Common myeloid progenitor, CD34-positive (primary cell): ENCODE results near the gene OR2W3.
A peak's percentile ranks its signal among the peaks of the same experiment; 100 is the strongest.

Source experiments
- CTCF ChIA-PET: fragments of 350-600 bp; sonication (Branson Sonifier 250); formaldehyde crosslinking; loops from one replicate; lab custom pipeline; 2021; ENCODE audit warnings: antibody characterized with exemption; lab: Charles Lee
- POLR2A ChIA-PET: fragments of 350-600 bp; sonication (Branson Sonifier 250); formaldehyde crosslinking; loops from one replicate; lab custom pipeline; 2021; ENCODE audit warnings: antibody characterized with exemption; lab: Charles Lee
- DNase-seq, 3 donors: peaks; one replicate each; pipeline versions ENCODE4 v3.0.0 to v3.0.0-alpha.2; 2013
- H3K27ac ChIP-seq, 2 experiments: 1 replicate in 1 of 2; 2 replicates in 1 of 2; pipeline ENCODE4 v1.7.0; 2013; ENCODE audit warnings: inconsistent platforms in 2 of 2, low read length in 2 of 2, mild to moderate bottlenecking in 2 of 2, low read depth in 1 of 2, moderate library complexity in 1 of 2; ENCODE audit not compliant: severe bottlenecking in 2 of 2, insufficient read depth in 1 of 2, poor library complexity in 1 of 2
- H3K27me3 ChIP-seq, 5 experiments: replicated peaks in 2 of 5; 1 replicate in 3 of 5; 2 replicates in 2 of 5; pipeline versions ENCODE4 v1.6.1 to v1.7.0; 2013; ENCODE audit warnings: low read length in 4 of 5, mild to moderate bottlenecking in 2 of 5, moderate library complexity in 2 of 5, inconsistent platforms in 1 of 5; ENCODE audit not compliant: insufficient read depth in 5 of 5, control insufficient read depth in 4 of 5
- H3K36me3 ChIP-seq, 4 experiments: 1 replicate in 2 of 4; 2 replicates in 2 of 4; pipeline versions ENCODE4 v1.6.1 to v1.7.0; 2013; ENCODE audit warnings: low read length in 3 of 4, control low read depth in 1 of 4, mild to moderate bottlenecking in 1 of 4; ENCODE audit not compliant: control insufficient read depth in 4 of 4, insufficient read depth in 4 of 4
- H3K4me1 ChIP-seq, 4 experiments: 1 replicate in 3 of 4; 2 replicates in 1 of 4; pipeline versions ENCODE4 v1.6.1 to v1.7.1; 2013; ENCODE audit warnings: low read length in 3 of 4, mild to moderate bottlenecking in 3 of 4, control low read depth in 1 of 4, inconsistent platforms in 1 of 4, moderate library complexity in 1 of 4; ENCODE audit not compliant: control insufficient read depth in 4 of 4, insufficient read depth in 4 of 4; ENCODE audit errors: control extremely low read depth in 1 of 4
- H3K4me3 ChIP-seq, 7 experiments: 1 replicate in 4 of 7; 2 replicates in 3 of 7; pipeline versions ENCODE4 v1.5.1 to v1.7.0; 2013; ENCODE audit warnings: mild to moderate bottlenecking in 7 of 7, low read length in 6 of 7, moderate library complexity in 6 of 7, inconsistent platforms in 2 of 7, low read depth in 2 of 7, control low read depth in 1 of 7; ENCODE audit not compliant: insufficient read depth in 4 of 7, control insufficient read depth in 1 of 7; ENCODE audit errors: extremely low read depth in 1 of 7
- H3K9me3 ChIP-seq, 5 experiments: 1 replicate in 4 of 5; 2 replicates in 1 of 5; pipeline versions ENCODE4 v1.6.1 to v1.7.1; 2013; ENCODE audit warnings: low read length in 4 of 5, mild to moderate bottlenecking in 2 of 5, inconsistent platforms in 1 of 5, low read depth in 1 of 5, moderate library complexity in 1 of 5; ENCODE audit not compliant: control insufficient read depth in 4 of 5, insufficient read depth in 2 of 5; ENCODE audit errors: control extremely low read depth in 1 of 5
- WGBS: methylation state at CpG from one replicate; pipeline ENCODE4 v1.1.5; 2013; ENCODE audit not compliant: insufficient coverage; 5-methylcytosine and 5-hydroxymethylcytosine counted together

Gene OR2W3

DNA sequence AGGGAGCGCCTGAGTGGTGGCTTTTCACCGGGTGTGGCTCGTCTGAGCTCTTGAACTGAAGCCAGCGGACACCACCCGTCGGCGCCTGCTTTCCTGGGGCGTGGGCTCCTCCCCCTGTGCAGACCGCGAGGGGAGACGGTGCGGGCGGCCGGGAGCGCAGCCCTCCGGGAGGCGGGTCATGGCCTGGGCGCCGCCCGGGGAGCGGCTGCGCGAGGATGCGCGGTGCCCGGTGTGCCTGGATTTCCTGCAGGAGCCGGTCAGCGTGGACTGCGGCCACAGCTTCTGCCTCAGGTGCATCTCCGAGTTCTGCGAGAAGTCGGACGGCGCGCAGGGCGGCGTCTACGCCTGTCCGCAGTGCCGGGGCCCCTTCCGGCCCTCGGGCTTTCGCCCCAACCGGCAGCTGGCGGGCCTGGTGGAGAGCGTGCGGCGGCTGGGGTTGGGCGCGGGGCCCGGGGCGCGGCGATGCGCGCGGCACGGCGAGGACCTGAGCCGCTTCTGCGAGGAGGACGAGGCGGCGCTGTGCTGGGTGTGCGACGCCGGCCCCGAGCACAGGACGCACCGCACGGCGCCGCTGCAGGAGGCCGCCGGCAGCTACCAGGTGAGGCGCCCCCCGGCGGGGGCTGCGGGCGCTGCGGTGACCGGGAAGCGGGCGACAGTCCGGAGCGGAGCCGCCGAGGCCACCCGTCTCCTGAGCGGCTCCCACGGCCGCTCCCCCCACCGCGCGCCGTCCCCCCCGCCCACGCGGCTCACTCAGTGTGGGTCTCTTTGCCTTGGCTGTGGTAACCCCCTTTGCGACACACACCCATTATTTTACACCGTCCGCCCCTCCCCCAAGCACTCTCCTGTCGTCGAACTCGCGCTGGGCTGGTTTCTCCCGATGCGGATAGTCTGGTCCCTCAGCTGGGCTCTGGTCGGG is 38.1 kb upstream of the OR2W3 start, which contains the start of gene TRIM58:
Gene TRIM58, plus strand, starts transcription at position 119 of the 916 bp plus-strand sequence. Its CDS starts 60 bp downstream, at position 179.
- ChIA-PET POLR2A (interaction anchor here (0.6 to 1.0 kb wide), 6 partner anchors 14 to 429 kb away, joined by 3 read pairs; no protein-coding TSS in a partner anchor), CTCF (interaction anchor here (0.5 to 3.0 kb wide), 13 partner anchors 14 to 376 kb away, joined by 3 to 12 read pairs (median 3); partner anchors contain the start of gene OR2W3)

DNA sequence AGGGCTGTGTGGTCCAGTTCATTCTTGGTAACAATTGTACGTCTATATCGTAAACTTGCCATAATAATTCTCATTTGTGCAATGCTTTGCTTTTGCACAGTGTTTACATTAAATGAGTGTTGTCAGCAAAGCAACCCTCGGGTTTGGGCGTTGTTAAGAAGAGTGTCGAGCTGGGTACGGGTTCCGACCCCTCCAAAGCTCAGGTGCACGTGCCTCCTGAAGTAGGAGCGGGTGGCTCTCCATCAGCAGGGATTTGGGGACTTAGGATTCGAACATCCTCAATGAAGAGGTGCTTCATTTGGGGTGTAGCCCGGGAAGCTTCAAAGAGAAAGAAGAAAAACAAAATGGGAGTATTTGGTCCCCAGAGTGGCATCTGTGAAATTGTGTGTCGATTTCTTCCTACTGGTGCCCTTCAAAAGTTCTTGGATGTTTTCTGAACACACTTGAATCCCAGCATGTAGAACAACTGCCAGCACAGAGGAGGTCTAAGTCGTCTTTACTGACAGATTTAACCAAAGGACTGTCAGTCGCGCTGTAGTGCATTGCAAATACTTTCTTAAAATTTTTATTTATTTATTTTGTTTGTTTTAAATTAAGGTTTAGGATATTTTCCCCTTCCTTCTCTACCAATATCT is 37.3 kb upstream of the OR2W3 start:
- Histone ChIP-seq H3K4me3 (peak overlapping the region; percentile 73 to 93 (median 87)), H3K27ac (peak overlapping the region; percentile 67 to 89), H3K4me1 (peaks cover 7 to 50% (median 38%) of the 10 kb centered on the region in 4 experiments), H3K36me3 (peaks cover 7 to 21% (median 12%) of the 10 kb centered on the region in 4 experiments), H3K27me3 (no peaks in the 10 kb centered on the region), H3K9me3 (no peaks in the 10 kb centered on the region)
- CTCF ChIA-PET = interaction anchor here (0.5 to 3.0 kb wide), 15 partner anchors 8 to 377 kb away, joined by 3 to 12 read pairs (median 3); partner anchors contain the start of gene OR2W3
- DNase-seq = peak in 1 of 3 donors; percentile 42
- POLR2A ChIA-PET = interaction anchor here (0.6 to 1.0 kb wide), 6 partner anchors 14 to 430 kb away, joined by 3 read pairs; no protein-coding TSS in a partner anchor
- 0% methylated on average over 9 of the region's 15 CpGs for WGBS

More for the DNA sequence above, 38.1 kb upstream of the OR2W3 start, which contains the start of gene TRIM58:
- peak; percentile 85 to 91 (median 85) for DNase-seq
- WGBS = under 1% methylated on average over 92 of the region's 109 CpGs
- no peaks in the 10 kb centered on the region for H3K27me3 ChIP-seq
- peaks cover 10 to 57% (median 41%) of the 10 kb centered on the region in 4 experiments for H3K4me1 ChIP-seq
- H3K27ac ChIP-seq = peak within 1 kb of the TSS; percentile 67 to 89
- H3K9me3 ChIP-seq = no peaks in the 10 kb centered on the region
- H3K36me3 ChIP-seq = peaks cover 4 to 14% (median 9%) of the 10 kb centered on the region in 4 experiments
- H3K4me3 ChIP-seq = peak within 1 kb of the TSS; percentile 73 to 93 (median 87)

DNA sequence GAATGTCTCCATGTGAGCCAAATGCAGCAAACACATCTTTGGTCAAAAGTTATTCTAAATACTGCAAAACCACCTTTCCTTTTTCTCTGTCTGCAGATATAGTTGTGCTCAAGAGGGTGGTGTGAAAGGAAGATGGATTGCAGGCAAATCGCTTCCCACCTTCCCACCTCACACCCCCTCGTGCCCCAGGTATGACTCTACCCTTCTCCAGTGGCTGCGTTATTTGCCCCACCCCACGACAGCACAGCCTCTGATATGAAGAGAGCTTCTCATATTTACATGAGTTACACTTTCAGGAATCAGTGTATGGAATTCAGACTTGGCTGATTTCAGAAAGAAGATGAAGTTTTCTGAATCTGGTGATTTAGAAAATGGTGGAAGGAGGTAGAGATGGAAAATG is 32.6 kb upstream of the OR2W3 start:
- Histone ChIP-seq H3K36me3 (peaks cover 21 to 64% (median 36%) of the 10 kb centered on the region in 4 experiments), H3K4me3 (no peak overlapping the region), H3K9me3 (peaks cover 0 to 1% (median 0%) of the 10 kb centered on the region in 5 experiments), H3K27me3 (no peaks in the 10 kb centered on the region), H3K27ac (no peak overlapping the region), H3K4me1 (peaks cover 7 to 16% (median 12%) of the 10 kb centered on the region in 4 experiments)
- CTCF ChIA-PET = no interaction called here
- POLR2A ChIA-PET = interaction anchor here (0.6 kb wide), 2 partner anchors 23 to 164 kb away, joined by 3 read pairs; no protein-coding TSS in a partner anchor
- DNase-seq = no peak
- no CpG with 5 or more reads among the region's 4 CpGs for WGBS

DNA sequence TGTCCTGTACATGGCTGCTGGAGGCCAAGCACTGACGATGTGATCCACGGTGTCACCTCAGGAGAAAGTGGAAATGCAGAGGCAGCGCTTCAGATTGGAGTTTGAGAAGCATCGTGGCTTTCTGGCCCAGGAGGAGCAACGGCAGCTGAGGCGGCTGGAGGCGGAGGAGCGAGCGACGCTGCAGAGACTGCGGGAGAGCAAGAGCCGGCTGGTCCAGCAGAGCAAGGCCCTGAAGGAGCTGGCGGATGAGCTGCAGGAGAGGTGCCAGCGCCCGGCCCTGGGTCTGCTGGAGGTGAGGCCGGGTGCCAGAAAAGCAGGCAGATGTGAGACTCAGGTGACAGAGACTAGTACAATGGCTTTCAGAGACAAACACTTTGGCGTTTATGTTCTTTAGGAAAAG is 30.7 kb upstream of the OR2W3 start:
- POLR2A ChIA-PET = no interaction called here

DNA sequence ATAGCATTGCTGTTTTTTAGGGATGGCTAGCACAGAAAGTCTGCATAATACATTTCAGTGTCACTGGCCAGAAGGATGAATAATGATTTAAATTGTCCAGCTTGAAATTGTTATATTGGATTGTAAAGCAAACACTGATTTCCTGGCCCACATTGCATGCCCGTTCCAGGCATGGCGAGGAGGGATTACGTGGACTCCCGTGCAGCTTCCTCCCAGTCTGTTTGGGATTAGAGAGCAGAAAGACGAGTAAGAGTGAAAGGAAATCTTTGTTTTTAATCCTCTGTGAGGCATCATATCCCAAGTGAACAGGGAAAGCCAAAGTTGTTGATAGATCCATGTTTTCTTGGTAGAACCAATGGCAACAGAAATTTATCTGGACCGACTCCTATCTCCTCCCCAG is 30.0 kb upstream of the OR2W3 start:
- Histone ChIP-seq H3K4me1 (peaks cover 0 to 2% (median 0%) of the 10 kb centered on the region in 4 experiments), H3K27ac (no peak overlapping the region), H3K36me3 (peaks cover 35 to 89% (median 58%) of the 10 kb centered on the region in 4 experiments), H3K9me3 (peaks cover 0 to 6% (median 4%) of the 10 kb centered on the region in 5 experiments), H3K4me3 (no peak overlapping the region), H3K27me3 (no peaks in the 10 kb centered on the region)
- DNase-seq = no peak
- WGBS = 98% methylated on average over 6 of the region's 6 CpGs
- ChIA-PET CTCF (no interaction called here), POLR2A (no interaction called here)

More for the DNA sequence above, 30.7 kb upstream of the OR2W3 start:
- peaks cover 31 to 82% (median 52%) of the 10 kb centered on the region in 4 experiments for H3K36me3 ChIP-seq
- no peaks in the 10 kb centered on the region for H3K27me3 ChIP-seq
- H3K27ac ChIP-seq = no peak overlapping the region
- 95% methylated on average over 13 of the region's 17 CpGs for WGBS
- H3K9me3 ChIP-seq = peaks cover 0 to 3% (median 1%) of the 10 kb centered on the region in 5 experiments
- no peak for DNase-seq
- H3K4me3 ChIP-seq = no peak overlapping the region
- CTCF ChIA-PET = no interaction called here
- H3K4me1 ChIP-seq = peaks cover 0 to 7% (median 2%) of the 10 kb centered on the region in 4 experiments

DNA sequence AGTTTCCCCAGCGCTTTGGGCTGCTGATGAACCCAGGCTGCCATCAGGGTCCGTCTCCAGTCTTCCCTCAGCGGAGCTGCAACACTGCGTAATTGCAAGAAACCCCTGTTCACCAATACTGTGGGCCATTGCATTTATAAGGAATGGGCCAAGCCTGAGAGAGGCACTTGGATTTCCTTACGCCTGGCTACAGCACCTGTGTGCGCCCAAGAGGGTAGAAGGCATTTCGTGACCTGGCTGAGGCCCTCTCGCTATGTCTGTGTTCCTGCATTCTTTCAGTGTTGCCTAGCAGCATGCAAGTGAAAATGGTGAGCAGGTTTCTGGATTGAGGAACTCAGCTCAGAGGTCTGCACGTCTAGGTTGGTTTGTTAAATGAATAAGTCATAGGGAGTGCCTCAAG is 12.0 kb upstream of the OR2W3 start:
- H3K9me3 ChIP-seq = no peaks in the 10 kb centered on the region
- POLR2A ChIA-PET = no interaction called here
- H3K4me1 ChIP-seq = no peaks in the 10 kb centered on the region
- H3K27ac ChIP-seq = no peak overlapping the region
- CTCF ChIA-PET = no interaction called here
- no peaks in the 10 kb centered on the region for H3K27me3 ChIP-seq
- peaks cover 2 to 36% (median 9%) of the 10 kb centered on the region in 4 experiments for H3K36me3 ChIP-seq
- no peak for DNase-seq
- WGBS = 100% methylated on average over 7 of the region's 9 CpGs
- H3K4me3 ChIP-seq = no peak overlapping the region
